Neutrophil (primary cell): ENCODE results near the gene AFMID.

Experiments
- H3K27ac ChIP-seq: fragments of 200-600 bp; sonication (generic); 2 replicates; pipeline ENCODE4 v1.5.1; 2016; ENCODE audit warnings: mild to moderate bottlenecking, moderate library complexity
- H3K27me3 ChIP-seq: fragments of 200-600 bp; sonication (generic); 2 replicates; pipeline ENCODE4 v1.6.0; 2016; ENCODE audit warnings: mild to moderate bottlenecking
- H3K36me3 ChIP-seq: fragments of 200-600 bp; sonication (generic); 2 replicates; pipeline ENCODE4 v1.5.1; 2017
- H3K4me1 ChIP-seq, 2 experiments: fragments of 200-600 bp in 1 of 2; sonication (generic) in 1 of 2; 1 replicate in 1 of 2; 2 replicates in 1 of 2; pipeline versions ENCODE4 v1.5.1 to v1.6.1; 2013 to 2016; ENCODE audit warnings: low read depth in 1 of 2, low read length in 1 of 2, mild to moderate bottlenecking in 1 of 2, moderate library complexity in 1 of 2; ENCODE audit not compliant: control insufficient read depth in 1 of 2, insufficient read depth in 1 of 2
- H3K4me3 ChIP-seq, 2 experiments: fragments of 200-600 bp in 1 of 2; sonication (generic) in 1 of 2; 1 replicate in 1 of 2; 2 replicates in 1 of 2; pipeline ENCODE4 v1.5.1; 2013 to 2016; ENCODE audit warnings: low read depth in 1 of 2, low read length in 1 of 2, mild to moderate bottlenecking in 1 of 2, moderate library complexity in 1 of 2
- H3K9me3 ChIP-seq: fragments of 200-600 bp; sonication (generic); 2 replicates; pipeline ENCODE4 v1.5.1; 2016
- TF ChIP-seq, protein P1 (sequence below): fragments of 200-600 bp; sonication (generic); IDR thresholded peaks from 2 replicates; pipeline ENCODE4 v1.5.1; 2016; ENCODE audit warnings: antibody characterized with exemption

AFMID gene

DNA sequence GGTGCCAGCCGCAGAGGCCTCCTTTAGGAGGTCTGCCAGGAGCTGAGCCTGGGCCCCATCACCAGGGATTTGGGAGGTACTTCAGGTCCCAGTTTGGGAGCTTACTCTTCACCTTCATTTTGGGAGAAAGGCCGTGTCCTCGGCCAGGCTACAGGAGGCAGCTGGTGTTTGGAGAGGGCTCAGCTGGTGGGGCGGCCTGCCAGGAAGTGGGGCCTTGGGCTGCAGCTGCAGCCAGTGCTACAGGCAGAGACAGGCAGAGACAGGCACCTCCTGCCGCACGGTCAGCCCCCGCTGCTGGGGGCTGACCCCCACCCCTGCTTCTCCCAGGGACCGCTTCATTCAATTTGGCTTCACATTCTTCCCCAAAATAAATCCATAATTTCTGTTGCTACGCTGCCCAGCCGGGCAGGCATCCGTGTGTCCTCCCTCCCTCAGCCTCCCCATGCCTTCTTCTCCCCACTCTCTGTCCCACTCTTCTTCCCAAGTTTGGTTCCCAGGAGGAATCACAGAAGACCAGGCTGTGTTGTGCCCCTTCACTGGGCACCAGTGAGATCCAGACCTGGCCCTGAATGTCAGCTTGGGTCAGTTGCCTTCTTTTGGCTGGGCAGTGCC is 50.3 kb downstream of the AFMID start:
- no peak overlapping the region for H3K4me3 ChIP-seq
- H3K27ac ChIP-seq, result no peak overlapping the region
- no peaks in the 10 kb centered on the region for H3K9me3 ChIP-seq
- H3K27me3 ChIP-seq, result peaks cover 19% of the 10 kb centered on the region
- no peaks in the 10 kb centered on the region for H3K4me1 ChIP-seq
- H3K36me3 ChIP-seq, result no peaks in the 10 kb centered on the region
- TF ChIP-seq, protein P1, sequence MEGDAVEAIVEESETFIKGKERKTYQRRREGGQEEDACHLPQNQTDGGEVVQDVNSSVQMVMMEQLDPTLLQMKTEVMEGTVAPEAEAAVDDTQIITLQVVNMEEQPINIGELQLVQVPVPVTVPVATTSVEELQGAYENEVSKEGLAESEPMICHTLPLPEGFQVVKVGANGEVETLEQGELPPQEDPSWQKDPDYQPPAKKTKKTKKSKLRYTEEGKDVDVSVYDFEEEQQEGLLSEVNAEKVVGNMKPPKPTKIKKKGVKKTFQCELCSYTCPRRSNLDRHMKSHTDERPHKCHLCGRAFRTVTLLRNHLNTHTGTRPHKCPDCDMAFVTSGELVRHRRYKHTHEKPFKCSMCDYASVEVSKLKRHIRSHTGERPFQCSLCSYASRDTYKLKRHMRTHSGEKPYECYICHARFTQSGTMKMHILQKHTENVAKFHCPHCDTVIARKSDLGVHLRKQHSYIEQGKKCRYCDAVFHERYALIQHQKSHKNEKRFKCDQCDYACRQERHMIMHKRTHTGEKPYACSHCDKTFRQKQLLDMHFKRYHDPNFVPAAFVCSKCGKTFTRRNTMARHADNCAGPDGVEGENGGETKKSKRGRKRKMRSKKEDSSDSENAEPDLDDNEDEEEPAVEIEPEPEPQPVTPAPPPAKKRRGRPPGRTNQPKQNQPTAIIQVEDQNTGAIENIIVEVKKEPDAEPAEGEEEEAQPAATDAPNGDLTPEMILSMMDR, result no peak

DNA sequence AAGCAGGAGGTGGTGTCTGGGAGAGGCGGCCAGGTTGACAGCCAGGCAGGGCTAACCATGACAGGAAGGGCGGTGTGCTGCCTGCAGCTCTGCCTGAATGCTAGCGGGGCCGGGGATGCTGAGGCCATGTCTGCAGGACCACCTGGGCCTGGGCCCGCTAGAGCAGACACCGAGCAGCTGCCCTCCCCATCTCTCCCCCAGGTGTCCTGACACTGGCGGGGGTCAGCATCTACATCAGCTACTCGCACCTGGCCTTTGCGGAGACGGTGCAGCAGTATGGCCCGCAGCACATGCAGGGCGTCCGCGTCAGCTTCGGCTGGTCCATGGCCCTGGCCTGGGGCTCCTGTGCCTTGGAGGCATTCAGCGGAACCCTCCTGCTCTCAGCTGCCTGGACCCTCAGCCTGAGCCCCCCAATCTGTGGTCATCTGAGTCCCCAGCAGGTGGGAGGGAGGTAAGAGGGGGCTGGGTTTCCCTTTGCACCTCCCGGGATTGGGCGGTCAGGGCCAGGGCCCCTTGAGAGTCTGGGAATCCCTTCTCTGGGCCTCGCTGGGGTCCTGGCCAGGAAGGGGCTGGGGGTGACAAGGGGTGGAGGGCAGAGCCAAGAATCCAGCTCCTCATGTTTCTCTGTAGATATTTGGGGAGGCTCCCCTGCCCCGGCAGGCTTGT is 51.8 kb downstream of the AFMID start:
- TF ChIP-seq, protein P1, result no peak
- Histone ChIP-seq H3K27ac (no peak overlapping the region), H3K4me3 (no peak overlapping the region), H3K4me1 (no peaks in the 10 kb centered on the region), H3K27me3 (peaks cover 5% of the 10 kb centered on the region), H3K9me3 (no peaks in the 10 kb centered on the region), H3K36me3 (no peaks in the 10 kb centered on the region)

DNA sequence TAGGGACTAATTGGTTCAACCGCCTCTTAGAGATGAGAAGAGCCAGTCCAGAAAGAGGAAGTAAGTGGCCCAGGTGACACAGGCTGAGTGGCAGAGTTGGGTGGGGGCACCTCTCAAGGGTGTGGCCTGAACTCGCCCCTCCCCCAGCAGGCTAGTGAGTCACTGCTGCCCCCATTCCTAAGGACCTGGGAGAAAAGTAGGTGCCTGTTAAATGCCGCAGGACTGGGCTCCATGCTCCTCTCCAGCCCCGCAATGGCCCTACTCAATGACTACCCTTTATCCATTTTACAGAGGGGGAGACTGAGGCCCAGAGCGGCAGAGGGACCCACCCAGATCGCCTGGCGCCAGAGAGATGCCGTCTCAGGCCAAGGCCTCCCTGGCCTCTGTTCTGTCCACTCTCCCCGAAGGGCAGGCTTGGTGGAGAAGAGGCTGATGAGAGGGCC is 52.3 kb downstream of the AFMID start:
- Histone ChIP-seq H3K36me3 (no peaks in the 10 kb centered on the region), H3K27me3 (no peaks in the 10 kb centered on the region), H3K4me1 (no peaks in the 10 kb centered on the region), H3K27ac (no peak overlapping the region), H3K9me3 (no peaks in the 10 kb centered on the region), H3K4me3 (no peak overlapping the region)
- TF ChIP-seq, protein P1, result no peak

DNA sequence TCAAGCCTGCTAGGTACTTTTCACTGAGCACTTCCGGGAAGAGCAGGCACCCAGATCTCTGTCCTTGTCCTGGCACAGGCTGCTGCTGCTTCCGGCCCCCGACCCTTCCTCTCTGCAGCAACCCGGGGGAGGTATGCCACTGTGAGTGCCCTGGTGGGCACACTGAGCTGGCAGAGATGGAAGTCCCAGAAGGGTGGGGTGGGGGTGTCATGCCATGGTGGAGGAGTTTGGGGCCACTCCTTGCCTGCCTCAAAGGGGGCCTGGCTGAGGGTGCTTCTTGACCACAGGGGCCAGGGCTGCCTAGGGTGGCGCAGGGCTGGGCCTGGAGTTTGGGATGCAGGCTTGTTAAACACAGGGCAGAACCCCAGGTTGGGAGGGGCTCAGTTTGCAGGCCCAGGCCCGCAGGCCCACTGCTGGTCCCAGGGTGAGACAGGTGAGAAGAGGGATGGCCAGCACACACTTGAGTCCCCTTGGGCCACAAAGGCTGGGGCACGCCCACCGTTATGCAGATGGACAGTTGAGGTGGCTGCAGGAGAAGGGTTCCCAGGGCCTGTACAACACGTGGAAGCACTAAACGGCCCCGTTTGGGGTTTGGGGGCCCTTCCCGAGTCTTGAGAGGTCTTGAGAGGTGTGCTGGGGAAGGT is 53.0 kb downstream of the AFMID start:
- TF ChIP-seq, protein P1, result no peak
- Histone ChIP-seq H3K36me3 (no peaks in the 10 kb centered on the region), H3K4me3 (no peak overlapping the region), H3K27ac (no peak overlapping the region), H3K4me1 (no peaks in the 10 kb centered on the region), H3K27me3 (no peaks in the 10 kb centered on the region), H3K9me3 (no peaks in the 10 kb centered on the region)

DNA sequence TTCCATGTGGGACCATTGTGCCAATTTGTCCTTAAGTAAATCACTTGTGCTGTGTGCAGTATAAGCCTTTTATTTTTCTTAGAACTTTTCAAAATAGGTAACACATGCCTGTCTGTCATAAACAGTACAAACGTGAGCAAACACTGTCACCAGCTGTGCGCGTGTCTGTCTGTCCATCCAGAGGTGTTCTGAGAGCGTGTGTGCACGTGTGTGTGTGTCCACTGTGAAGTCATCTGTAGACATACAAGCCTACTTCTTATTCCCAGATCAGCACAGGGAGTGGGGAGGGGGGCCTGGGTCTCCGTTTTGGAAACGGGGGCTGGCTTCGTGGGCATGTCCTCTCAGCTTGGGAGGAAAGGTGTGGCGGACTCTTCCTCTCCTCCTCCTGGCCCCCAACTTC is 53.7 kb downstream of the AFMID start:
- Histone ChIP-seq H3K9me3 (no peaks in the 10 kb centered on the region), H3K27ac (no peak overlapping the region), H3K4me1 (no peaks in the 10 kb centered on the region), H3K27me3 (no peaks in the 10 kb centered on the region), H3K4me3 (no peak overlapping the region), H3K36me3 (no peaks in the 10 kb centered on the region)
- TF ChIP-seq, protein P1, result no peak
